Measurements from ENCODE around the gene SPTSSA.

Gene SPTSSA

DNA sequence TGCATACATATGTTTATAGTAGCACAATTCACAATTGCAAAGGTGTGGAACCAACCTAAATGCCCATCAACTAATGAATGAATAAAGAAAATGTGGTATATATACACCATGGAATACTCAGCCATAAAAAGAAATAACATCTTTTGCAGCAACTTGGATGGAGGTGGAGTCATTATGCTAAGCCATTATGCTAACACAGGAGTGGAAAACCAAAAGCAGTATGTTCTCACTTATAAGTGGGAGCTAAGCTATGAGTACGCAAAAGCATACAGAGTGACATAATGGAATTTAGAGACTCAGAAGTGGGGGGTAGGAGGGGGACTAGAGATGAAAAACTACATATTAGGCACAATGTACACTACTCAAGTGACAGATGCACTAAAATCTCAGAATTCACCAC is 16.2 kb upstream of the SPTSSA start:
- no peak for TF ChIP-seq TAF1 (IDR thresholded peaks at IDR 0.05; ENCODE audit: borderline replicate concordance, insufficient read depth, low read length)
- no peak for TF ChIP-seq SIN3A (IDR thresholded peaks at IDR 0.05; ENCODE audit: borderline replicate concordance, insufficient read depth, low read length)
- TF ChIP-seq REST (IDR thresholded peaks at IDR 0.05; ENCODE audit: insufficient read depth in 1 of 2, low read depth in 2 of 2, low read length in 2 of 2) = no peak
- no peak for TF ChIP-seq FOXP2 (optimal IDR thresholded peaks at IDR 0.05; ENCODE audit: borderline replicate concordance, extremely low read depth, extremely low read length, insufficient read depth)
- TF ChIP-seq POLR2AphosphoS5 (IDR thresholded peaks at IDR 0.05; ENCODE audit: low read depth, low read length) = no peak

DNA sequence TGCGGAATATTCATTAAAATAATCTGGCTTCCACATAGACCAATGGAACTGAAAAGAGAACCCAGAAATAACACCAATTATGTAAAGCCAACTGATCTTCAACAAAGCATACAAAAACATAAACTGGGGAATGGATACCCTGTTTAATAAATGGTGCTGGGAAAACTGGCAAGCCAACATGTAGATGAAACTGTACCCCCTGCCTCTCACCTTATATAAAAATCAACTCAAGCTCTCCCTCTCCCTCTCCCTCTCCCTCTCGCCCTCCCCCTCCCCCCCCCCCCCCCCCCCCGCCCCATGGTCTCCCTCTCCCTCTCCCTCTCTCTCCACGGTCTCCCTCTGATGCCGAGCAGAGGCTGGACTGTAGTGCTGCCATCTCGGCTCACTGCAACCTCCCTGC is 13.1 kb upstream of the SPTSSA start:
- TF ChIP-seq SIN3A (IDR thresholded peaks at IDR 0.05; ENCODE audit: borderline replicate concordance, insufficient read depth, low read length) (no peak), REST (IDR thresholded peaks at IDR 0.05; ENCODE audit: insufficient read depth in 1 of 2, low read depth in 2 of 2, low read length in 2 of 2) (no peak), TAF1 (IDR thresholded peaks at IDR 0.05; ENCODE audit: borderline replicate concordance, insufficient read depth, low read length) (no peak), POLR2AphosphoS5 (IDR thresholded peaks at IDR 0.05; ENCODE audit: low read depth, low read length) (no peak), FOXP2 (optimal IDR thresholded peaks at IDR 0.05; ENCODE audit: borderline replicate concordance, extremely low read depth, extremely low read length, insufficient read depth) (no peak)

GRCh38 chr14:34474187-34474679 is 12.2 kb upstream of the SPTSSA start:
- no peak for TF ChIP-seq SIN3A (IDR thresholded peaks at IDR 0.05; ENCODE audit: borderline replicate concordance, insufficient read depth, low read length)
- TF ChIP-seq POLR2AphosphoS5 (IDR thresholded peaks at IDR 0.05; ENCODE audit: low read depth, low read length) = no peak
- no peak for TF ChIP-seq TAF1 (IDR thresholded peaks at IDR 0.05; ENCODE audit: borderline replicate concordance, insufficient read depth, low read length)
- TF ChIP-seq FOXP2 (optimal IDR thresholded peaks at IDR 0.05; ENCODE audit: borderline replicate concordance, extremely low read depth, extremely low read length, insufficient read depth) = no peak
- no peak for TF ChIP-seq REST (IDR thresholded peaks at IDR 0.05; ENCODE audit: insufficient read depth in 1 of 2, low read depth in 2 of 2, low read length in 2 of 2)

DNA sequence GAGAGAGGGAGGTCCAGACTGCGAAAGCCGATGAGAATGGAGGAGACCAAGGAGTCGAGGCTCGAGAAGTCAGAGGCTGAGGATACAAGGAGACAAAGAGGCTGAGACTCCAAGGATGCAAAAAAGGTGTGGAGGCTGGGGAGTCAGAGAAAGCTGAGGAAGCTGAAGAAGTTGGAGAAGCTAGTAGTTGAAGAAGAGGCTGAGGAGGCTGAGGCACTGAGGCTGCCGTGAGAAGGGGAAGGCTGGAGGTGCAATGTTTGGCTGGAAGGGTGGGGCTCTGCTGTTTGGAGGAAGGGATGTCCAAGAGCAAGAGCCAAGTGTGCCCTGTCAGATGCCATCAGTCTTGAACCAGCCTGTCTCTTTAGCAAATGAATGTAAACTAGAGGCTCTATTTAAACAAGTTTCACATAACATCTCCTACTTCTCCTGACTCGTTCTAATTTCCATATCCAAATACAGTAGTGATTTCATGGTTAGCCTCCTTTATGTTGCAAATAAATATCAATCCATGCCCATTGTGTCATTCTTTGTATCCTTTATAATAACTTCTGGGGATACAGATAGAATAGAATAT is 10.8 kb upstream of the SPTSSA start:
- no peak for TF ChIP-seq REST (IDR thresholded peaks at IDR 0.05; ENCODE audit: insufficient read depth in 1 of 2, low read depth in 2 of 2, low read length in 2 of 2)

GRCh38 chr14:34470319-34470718 is 8.3 kb upstream of the SPTSSA start:
- no peak for TF ChIP-seq FOXP2 (optimal IDR thresholded peaks at IDR 0.05; ENCODE audit: borderline replicate concordance, extremely low read depth, extremely low read length, insufficient read depth)
- no peak for TF ChIP-seq POLR2AphosphoS5 (IDR thresholded peaks at IDR 0.05; ENCODE audit: low read depth, low read length)
- TF ChIP-seq REST (IDR thresholded peaks at IDR 0.05; ENCODE audit: insufficient read depth in 1 of 2, low read depth in 2 of 2, low read length in 2 of 2) = no peak
- no peak for TF ChIP-seq SIN3A (IDR thresholded peaks at IDR 0.05; ENCODE audit: borderline replicate concordance, insufficient read depth, low read length)
- no peak for TF ChIP-seq TAF1 (IDR thresholded peaks at IDR 0.05; ENCODE audit: borderline replicate concordance, insufficient read depth, low read length)

Data from PFSK-1 (cell line).